ELF-1 (cell line): ENCODE data around the gene CDC5L.

Experiments used
- DNase-seq: peaks from one replicate; pipeline ENCODE4 v3.0.0-alpha.2; 2016; ENCODE audit warnings: low read depth, low spot score

Gene CDC5L

DNA sequence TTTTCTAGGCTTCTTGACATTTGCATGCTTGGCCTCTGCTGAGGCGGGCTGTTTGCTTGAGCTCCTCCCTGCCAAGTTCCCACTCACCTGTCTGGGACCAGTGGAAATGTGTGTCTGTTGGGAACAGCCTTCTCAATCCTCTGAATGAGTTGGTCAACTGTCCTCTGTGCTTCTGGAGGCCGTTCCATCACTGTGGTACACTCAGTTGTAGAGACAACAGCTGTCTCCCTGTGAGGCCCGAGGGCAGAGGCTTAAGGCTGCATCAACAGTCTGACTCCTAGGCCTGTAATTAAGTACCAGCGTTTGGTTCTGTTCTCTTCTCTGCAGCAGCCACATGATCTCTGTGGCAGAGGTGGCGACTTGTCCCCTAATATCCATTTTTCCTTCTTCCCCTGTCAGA lies 110.9 kb downstream of the CDC5L start:
- no peak for DNase-seq

DNA sequence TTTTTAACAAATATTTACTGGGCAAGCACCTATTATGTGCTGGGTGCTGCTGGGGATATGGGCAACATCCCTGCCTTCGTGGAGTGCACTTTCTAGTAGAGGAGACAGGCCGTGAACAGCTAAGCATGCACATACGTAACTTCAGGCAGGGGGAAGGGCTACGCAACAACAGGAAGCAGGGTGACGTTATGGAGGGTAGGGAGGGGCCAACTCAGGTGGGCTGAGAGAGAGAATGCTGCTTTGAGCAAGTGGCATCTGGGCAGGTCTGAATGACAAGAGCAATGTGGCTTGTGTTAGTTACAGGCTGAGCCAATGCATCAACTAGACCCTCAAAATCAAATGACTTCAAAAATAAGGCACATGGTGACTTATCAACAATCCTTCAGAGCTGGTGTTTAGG lies 112.1 kb downstream of the CDC5L start:
- DNase-seq, result no peak
